Lung (tissue), 12 donors: ENCODE data around the gene SARDH. TPM values are rescaled to one million over a fixed set of nuclear protein-coding genes. Genes with fewer than 3 reads are reported as not detected.
A peak's percentile ranks its signal among the peaks of the same experiment; 100 is the strongest.

Experiments used
- ATAC-seq: fragments of 200-7000 bp; cut with Tn5 transposase; one replicate; pipeline ENCODE4 v1.9.1; 2020; ENCODE audit warnings: moderate number of reproducible peaks; ENCODE audit not compliant: insufficient read depth, low FRiP score
- DNase-seq, 3 donors: peaks; one replicate each; pipeline ENCODE4 v3.0.0-alpha.2; 2013 to 2017
- H3K27ac ChIP-seq, 2 donors: one replicate each; pipeline ENCODE4 v1.5.1; 2013; ENCODE audit warnings: mild to moderate bottlenecking in 2 of 2, moderate library complexity in 2 of 2, control low read depth in 1 of 2, inconsistent platforms in 1 of 2, low read depth in 1 of 2, low read length in 1 of 2
- H3K27me3 ChIP-seq, 3 donors: one replicate each; pipeline ENCODE4 v1.5.1; 2013; ENCODE audit warnings: low read length in 2 of 3; ENCODE audit not compliant: control insufficient read depth in 3 of 3, insufficient read depth in 3 of 3
- H3K36me3 ChIP-seq, 4 donors: one replicate each; pipeline ENCODE4 v1.5.1; 2013; ENCODE audit warnings: low read length in 4 of 4, mild to moderate bottlenecking in 1 of 4, moderate library complexity in 1 of 4; ENCODE audit not compliant: control insufficient read depth in 4 of 4, insufficient read depth in 4 of 4
- H3K4me1 ChIP-seq, 5 donors: one replicate each; pipeline ENCODE4 v1.5.1; 2013; ENCODE audit warnings: low read length in 5 of 5, mild to moderate bottlenecking in 2 of 5, moderate library complexity in 1 of 5; ENCODE audit not compliant: control insufficient read depth in 5 of 5, insufficient read depth in 5 of 5
- H3K4me3 ChIP-seq: one replicate; pipeline ENCODE4 v1.5.1; 2013; ENCODE audit warnings: mild to moderate bottlenecking, control low read depth, moderate library complexity
- H3K9ac ChIP-seq, 2 donors: one replicate each; pipeline ENCODE4 v1.5.1; 2013; ENCODE audit warnings: low read length in 2 of 2, control low read depth in 1 of 2; ENCODE audit not compliant: insufficient read depth in 1 of 2
- H3K9me3 ChIP-seq, 4 donors: one replicate each; pipeline ENCODE4 v1.5.1; 2013; ENCODE audit warnings: low read length in 3 of 4, mild to moderate bottlenecking in 1 of 4, moderate library complexity in 1 of 4; ENCODE audit not compliant: control insufficient read depth in 4 of 4, insufficient read depth in 3 of 4
- WGBS, 2 donors: extraction: QIAGEN DNeasy Blood & Tissue Kit; methylation state at CpG; one replicate each; pipeline ENCODE4 v1.1.7; 2013; 5-methylcytosine and 5-hydroxymethylcytosine counted together
- polyA plus RNA-seq, 2 donors: library from polyadenylated mRNA; stranded (reverse); fragments of 200-250 nt; gene quantifications; one replicate each; pipeline ENCODE4 v1.2.1, GENCODE V29; 2013
- total RNA-seq, 2 donors: library from RNA; depleted of rRNA in 1 of 2; stranded (reverse); fragments of >200 nt in 1 of 2; gene quantifications; one replicate each; pipeline ENCODE4 v1.2.1, GENCODE V29; 2014 to 2021
- TF ChIP-seq, protein P1 (sequence below): IDR thresholded peaks from 2 replicates; pipeline ENCODE4 v1.5.1; 2012; ENCODE audit warnings: mild to moderate bottlenecking; ENCODE audit errors: control extremely low read depth, extremely low read depth
- donor health status: control.
- donor health status: control.
- donor health status: Bipolar disorder and iron deficiency.
- donor health status: healthy.
- donor health status: DM: yes; HTN: yes; CAD: no.

Gene SARDH
- total and polyA plus RNA-seq, 4 donors = 1.8 to 8.4 (median 4.7) TPM

DNA sequence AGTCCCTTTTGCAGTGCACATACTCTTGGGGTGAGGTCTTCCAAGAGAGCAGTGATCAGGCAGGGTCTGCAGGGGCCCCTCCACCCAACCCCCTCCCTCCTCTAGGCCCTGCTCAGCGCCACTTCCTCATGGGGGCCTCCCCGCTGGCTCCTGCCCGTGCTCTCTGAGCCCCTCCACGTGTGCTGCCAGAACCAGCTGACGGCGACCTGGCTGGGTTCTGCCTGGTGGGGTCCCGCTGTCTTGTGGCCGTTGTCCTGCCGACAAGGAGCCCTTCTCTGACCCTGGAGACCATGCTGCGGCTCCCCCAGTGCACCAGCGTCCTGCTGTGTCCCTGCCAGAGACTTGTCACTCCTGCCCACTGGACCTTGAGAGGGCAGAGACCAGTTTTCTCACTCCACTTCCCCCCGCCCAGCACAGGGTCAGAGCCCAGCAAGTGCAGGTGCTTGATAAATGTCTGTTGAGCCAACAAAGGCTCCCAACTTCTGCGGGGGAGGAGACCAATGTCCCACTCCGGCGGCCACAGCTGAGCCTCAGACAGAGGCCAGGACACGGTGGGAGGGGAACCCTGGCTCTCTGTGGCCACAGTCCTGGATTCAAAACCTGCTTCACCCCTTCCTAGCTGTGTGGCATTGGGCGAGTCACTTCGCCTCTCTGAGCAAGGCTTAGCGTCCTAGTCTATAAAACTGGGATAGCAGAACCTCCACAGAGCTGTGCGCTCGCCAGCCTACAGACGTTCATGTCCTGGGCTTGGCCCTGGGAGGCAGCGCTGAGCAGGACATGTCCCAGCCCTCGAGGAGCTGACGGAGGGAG lies 24.8 kb downstream of the SARDH start:
- H3K9ac ChIP-seq = no peak overlapping the region
- no peaks in the 10 kb centered on the region for H3K9me3 ChIP-seq
- H3K27me3 ChIP-seq = no peaks in the 10 kb centered on the region
- H3K27ac ChIP-seq = no peak overlapping the region
- peak in 1 of 3 donors; percentile 15 for DNase-seq
- H3K4me1 ChIP-seq = peaks cover 0 to 29% (median 9%) of the 10 kb centered on the region in 5 donors
- peaks cover 0 to 4% (median 0%) of the 10 kb centered on the region in 4 donors for H3K36me3 ChIP-seq
- TF ChIP-seq, protein P1, sequence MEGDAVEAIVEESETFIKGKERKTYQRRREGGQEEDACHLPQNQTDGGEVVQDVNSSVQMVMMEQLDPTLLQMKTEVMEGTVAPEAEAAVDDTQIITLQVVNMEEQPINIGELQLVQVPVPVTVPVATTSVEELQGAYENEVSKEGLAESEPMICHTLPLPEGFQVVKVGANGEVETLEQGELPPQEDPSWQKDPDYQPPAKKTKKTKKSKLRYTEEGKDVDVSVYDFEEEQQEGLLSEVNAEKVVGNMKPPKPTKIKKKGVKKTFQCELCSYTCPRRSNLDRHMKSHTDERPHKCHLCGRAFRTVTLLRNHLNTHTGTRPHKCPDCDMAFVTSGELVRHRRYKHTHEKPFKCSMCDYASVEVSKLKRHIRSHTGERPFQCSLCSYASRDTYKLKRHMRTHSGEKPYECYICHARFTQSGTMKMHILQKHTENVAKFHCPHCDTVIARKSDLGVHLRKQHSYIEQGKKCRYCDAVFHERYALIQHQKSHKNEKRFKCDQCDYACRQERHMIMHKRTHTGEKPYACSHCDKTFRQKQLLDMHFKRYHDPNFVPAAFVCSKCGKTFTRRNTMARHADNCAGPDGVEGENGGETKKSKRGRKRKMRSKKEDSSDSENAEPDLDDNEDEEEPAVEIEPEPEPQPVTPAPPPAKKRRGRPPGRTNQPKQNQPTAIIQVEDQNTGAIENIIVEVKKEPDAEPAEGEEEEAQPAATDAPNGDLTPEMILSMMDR = no peak
- no peak overlapping the region for H3K4me3 ChIP-seq
- ATAC-seq = no peak
- 76 to 77% methylated on average over 25 of the region's 25 CpGs for WGBS, 2 donors

DNA sequence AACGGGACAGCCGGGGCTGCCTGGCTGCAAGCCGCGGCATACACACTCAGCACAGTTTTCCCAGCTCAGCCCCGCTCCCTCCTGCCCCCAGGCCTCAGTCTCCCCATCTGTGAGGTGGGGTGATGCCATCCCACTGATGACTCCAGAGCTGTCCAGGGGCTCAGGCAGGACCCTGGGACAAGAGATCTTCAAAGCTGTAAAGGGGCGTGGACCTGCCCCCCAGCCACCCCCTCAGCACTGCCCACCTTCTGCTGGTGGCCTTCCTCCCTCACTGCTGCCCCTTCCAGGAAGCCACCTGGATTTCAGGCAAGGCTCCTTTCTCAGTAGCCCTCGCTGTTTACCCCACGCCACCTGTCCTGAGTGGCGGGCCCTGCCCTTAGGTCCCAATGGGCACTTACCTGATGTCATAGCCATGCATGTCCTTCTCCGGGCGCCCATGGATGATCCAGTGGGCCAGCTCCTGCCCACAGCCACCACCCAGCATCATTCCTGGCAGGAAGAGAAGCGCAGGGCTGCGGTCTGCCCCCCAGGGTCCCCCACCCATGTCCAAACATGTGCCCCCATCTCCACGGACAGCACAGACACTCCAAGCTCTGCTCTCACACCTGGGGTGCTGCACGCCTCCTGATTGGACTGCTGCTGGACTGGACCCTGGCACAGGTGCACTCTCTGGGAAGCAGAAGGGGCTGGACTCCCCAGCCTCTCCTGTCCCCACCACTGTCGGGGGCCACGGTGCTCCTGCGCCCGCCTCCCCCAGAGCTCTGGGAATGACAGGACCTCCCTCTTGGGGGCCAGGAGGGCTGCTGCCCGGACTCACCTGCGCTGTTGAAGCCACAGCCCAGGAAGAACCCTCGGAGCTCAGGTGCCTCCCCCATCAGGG lies 25.7 kb downstream of the SARDH start:
- H3K27me3 ChIP-seq = no peaks in the 10 kb centered on the region
- no peak overlapping the region for H3K4me3 ChIP-seq
- ATAC-seq (no peak), DNase-seq (no peak)
- H3K4me1 ChIP-seq = peaks cover 0 to 32% (median 11%) of the 10 kb centered on the region in 5 donors
- peaks cover 0 to 4% (median 0%) of the 10 kb centered on the region in 4 donors for H3K36me3 ChIP-seq
- no peak overlapping the region for H3K9ac ChIP-seq
- no peaks in the 10 kb centered on the region for H3K9me3 ChIP-seq
- H3K27ac ChIP-seq = peak overlapping the region in 1 of 2 donors; percentile 66
- 88 to 89% methylated on average over 22 of the region's 22 CpGs for WGBS, 2 donors
- TF ChIP-seq, protein P1 = no peak

DNA sequence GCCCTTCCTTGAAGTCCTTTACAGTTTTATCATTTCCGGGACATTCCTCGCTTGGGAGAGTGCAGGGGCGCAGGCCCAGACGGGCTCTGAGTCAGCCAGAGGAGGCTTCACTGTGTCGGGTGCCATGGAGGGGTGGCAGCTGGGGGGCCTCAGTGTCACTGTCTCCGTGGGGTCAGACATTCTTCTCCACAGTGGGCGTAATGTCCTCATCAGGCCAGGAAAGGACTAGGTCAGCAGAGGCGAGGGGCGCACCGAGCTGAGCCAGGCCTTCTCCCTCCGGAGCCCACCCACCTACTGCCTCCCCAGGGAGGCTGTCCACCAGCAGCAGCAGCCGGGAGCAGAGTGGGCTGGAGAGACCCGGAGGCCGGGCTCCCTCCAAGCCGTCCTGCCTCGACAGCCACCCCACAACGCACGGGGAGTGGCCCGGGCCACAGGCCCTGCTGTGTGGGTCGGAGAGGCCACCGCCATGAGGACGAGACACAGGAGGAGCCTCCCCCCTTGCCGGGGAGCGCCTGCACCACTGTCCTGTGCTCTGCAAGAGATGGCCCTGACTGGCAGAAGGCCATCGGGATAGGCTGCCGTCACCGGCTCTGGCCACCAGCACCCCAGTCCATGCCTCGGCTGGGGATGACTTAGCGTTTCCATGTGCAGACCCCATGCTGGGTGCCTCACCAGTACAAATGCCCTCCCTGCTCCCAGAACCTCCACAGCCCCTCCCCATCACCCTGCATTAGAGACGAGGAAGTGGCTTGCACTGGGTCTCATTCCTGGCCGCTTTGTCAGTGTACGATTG lies 26.5 kb downstream of the SARDH start:
- Histone ChIP-seq H3K36me3 (peaks cover 0 to 4% (median 0%) of the 10 kb centered on the region in 4 donors), H3K9ac (peak overlapping the region in 1 of 2 donors; percentile 2), H3K9me3 (no peaks in the 10 kb centered on the region), H3K4me3 (no peak overlapping the region), H3K27me3 (no peaks in the 10 kb centered on the region), H3K27ac (peak overlapping the region in 1 of 2 donors; percentile 66), H3K4me1 (peaks cover 0 to 41% (median 19%) of the 10 kb centered on the region in 5 donors)
- TF ChIP-seq, protein P1 = no peak
- peak; percentile 86 to 88 (median 86) for DNase-seq
- peak; percentile 61 for ATAC-seq
- 73 to 86% methylated on average over 30 to 32 of the region's 32 CpGs for WGBS, 2 donors
